Left renal cortex interstitium (tissue), 4 donors: ENCODE results near the gene TPO. TPM values are rescaled to one million over a fixed set of nuclear protein-coding genes. Genes with fewer than 3 reads are reported as not detected.
"Not testable (repeated sequence)": the region's sequence is repeated elsewhere in the genome, so short reads cannot be mapped to it uniquely, and the experiment has no call there.

Experiments used
- DNase-seq, 4 donors: peaks; one replicate each; pipeline ENCODE4 v3.0.0-alpha.2; 2013; ENCODE audit warnings: low read depth in 4 of 4, low spot score in 2 of 4, missing footprints in 1 of 4
- polyA plus RNA-seq, 4 donors: library from polyadenylated mRNA; unstranded; fragments of 120-200 nt; gene quantifications; one replicate each; pipeline ENCODE4 v1.2.1, GENCODE V29; 2013; ENCODE audit not compliant: insufficient read length in 4 of 4

TPO gene
- polyA plus RNA-seq, 4 donors = 0.08 to 0.34 (median 0.11) TPM

DNA sequence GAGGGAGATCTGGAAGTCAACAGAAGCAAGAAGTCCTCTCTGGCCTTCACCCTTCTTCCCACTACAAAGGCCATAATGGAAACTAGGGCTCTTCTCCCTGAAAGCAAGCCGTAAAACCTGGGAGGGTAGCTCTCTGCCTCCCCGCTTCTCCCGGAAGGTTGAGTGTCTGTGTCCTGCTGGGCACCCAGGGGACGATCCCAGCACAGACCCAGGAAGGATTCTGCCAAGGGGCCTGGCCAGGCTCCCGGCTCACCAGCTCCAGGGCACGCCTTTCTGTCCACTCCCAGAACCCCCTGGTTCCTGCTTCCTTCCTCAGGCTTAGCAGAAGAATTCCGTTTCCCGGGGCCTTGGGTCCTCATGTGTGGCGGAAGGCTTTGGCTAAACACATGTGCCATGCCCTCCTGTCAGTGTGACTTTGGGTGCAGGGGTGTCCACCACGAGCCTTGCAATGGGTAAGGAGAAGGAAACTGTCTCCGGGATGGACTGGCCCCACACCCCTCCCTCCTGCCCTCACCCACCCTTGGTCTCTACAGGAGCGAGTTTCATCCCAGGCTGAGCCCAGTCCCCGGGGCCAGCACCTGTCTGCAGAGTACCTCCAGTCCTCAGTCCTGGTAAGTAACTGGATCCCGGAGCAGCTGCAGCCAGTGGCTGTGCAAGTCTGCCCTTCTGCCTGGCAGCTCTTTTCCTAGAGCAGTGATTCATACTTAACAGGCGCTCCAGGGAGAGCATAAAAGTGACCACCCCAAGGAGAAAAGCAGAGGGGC, 135.8 kb downstream of the TPO start:
- no peak for DNase-seq

GRCh38 chr2:1550076-1550475, 136.8 kb downstream of the TPO start:
- no peak for DNase-seq

DNA sequence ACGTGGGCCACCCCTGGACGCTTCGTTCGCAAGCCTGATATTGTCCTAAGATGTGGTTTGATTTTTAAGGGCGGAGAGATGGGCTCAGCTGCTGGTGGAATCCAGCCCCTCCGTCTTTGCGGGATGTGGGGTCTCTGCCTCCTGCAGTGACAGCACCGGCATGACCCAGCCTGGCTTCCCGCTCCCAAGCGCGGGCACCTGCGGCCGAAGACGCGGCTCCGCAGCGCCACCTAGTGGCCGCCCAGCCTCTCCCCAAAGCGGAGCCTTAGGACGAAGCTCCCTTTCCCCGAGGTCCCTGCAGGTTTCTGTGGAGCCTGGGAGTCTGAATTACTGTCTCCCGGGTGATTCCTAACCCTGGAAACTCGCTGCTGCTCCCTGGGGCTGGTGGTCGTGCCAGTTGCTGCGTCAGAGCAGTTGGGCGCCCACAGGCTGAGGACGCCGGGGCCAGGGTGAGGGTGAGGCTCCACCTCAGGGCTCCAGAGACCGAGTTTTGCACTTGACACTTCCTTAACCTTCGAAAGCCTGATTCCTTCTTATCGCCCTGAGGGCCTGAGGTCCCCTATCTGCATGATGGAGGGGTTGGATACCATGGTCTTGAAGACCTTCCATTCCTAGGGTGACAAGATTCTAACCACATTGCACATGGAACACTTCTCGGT, 137.5 kb downstream of the TPO start:
- DNase-seq = no peak

DNA sequence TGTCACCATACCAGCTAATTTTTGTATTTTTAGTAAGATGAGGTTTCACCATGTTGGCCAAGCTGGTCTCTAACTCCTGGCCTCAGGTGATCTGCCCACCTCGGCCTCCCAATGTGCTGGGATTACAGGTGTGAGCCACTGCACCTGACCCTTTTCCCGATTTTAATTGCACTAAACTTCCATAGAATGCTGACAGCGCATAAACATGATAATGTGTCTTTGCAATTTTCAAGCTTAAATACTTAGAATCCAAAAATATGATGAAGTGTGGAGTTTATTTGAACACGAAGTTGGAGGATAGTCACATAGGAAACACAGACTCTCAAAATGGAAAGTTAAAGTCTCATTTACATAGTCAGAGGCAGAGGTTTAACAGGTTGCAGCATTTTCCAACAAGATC, 138.6 kb downstream of the TPO start:
- DNase-seq = no peak

GRCh38 chr2:1552611-1553010, 139.3 kb downstream of the TPO start:
- DNase-seq = no peak

DNA sequence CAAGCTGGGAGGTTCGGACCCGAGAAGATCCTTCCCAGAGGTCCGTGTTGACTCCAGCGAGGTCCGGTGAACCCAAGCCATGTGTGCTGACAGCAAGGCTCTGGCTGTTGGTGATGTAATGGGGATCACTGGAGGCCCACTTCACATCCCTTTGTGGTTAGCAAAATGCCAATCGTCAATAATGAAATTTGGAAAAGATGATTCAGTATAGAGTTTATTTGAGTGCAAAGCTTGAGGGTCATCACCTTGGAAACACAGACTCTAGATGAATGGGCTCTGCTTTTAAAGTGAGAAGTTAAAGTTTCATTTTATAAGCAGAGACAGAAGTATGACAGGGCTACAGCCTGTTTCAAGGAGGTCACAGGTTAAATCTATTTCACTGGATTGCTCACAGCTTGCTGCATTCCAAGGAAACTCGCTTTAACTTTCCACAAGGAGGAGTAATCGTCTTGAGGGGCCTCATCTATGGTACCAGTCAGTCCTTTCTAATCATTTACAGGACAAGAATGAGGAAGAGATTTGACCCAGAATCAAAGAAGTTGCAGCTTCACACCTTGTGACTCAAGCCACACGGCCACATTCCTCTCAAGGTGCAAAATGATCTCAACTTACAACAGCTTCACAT, 140.5 kb downstream of the TPO start:
- no peak for DNase-seq

DNA sequence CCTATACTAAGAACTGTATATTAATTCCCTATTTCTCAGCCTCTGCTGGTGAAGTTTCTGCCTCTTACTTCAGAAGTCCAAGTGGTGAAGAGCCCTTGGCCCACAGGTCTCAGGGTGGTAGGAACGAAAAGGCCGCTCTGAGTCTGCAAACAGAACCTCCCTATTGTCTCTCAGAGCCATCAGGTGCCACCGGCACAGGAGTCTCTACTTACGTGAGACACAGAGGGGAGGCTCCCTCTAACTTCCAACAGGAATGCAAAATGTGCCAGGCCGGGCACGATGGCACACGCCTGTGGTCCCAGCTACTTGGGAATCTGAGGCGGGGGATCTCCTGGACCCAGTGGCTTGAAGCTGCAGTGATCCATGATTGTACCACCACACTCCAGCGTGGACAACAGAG, 143.0 kb downstream of the TPO start:
- no peak for DNase-seq

GRCh38 chr2:1556776-1557466, 143.7 kb downstream of the TPO start:
- DNase-seq = no peak

GRCh38 chr2:1557467-1557820, 144.2 kb downstream of the TPO start:
- no peak for DNase-seq

DNA sequence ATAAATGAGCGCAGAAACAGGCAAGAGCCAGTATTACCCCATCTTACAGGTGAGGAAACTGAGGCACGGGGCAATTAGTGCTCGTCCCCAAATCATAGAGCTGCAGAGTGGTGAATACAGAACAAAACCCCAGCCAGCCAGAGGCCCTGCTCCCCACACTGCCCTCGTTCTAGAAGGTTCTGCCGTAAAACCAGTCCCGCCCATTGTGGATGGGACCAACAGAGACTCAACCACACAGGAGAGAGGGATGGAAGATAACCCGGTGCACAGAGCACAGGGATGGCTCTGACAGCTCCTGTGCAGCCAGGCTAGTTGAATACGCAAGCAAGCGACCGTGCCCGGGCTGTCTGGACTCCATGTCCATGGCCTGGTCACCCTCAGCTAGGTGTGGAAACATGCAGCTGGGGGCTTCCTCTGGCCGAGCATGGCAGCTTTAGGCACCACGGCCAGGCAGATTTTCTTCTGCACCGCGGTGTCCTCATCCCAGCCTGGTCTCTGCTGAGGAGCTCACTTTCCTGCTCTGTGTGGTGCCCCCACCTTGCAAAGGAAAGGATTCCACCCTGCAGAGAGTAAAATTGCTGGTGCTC, 146.4 kb downstream of the TPO start:
- no peak for DNase-seq

GRCh38 chr2:1561259-1561658, 148.0 kb downstream of the TPO start:
- no peak for DNase-seq

DNA sequence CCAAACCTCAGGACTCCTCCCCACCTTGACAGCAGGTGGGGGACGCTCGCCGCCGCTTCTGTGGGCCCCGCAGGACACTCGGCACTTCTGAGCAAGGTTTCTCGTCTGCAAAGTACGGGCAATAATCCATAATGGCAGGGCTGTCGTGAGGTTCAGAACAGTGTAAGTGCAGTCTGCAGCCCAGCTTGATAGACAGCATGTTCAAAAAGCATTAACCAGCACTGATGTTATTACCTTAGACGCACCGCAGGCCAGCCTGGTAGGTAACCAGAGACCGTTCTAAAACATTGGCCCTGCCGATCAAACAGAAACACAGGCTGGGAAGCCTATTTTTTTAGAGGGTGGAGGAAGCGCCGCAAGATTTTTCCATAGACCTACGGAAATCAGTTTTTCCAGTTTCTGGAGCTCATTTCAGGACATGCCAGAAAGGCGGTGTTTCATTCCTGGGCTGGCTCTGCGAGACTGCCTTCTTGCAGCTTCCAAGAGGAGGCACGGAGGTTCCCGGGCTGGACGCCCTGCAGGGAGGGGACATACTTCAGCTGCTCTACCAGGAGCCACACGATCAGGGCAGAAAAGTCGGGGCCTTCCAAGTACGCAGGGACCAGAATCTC, 148.7 kb downstream of the TPO start:
- no peak for DNase-seq

GRCh38 chr2:1563084-1563857, 150.0 kb downstream of the TPO start:
- no peak for DNase-seq

DNA sequence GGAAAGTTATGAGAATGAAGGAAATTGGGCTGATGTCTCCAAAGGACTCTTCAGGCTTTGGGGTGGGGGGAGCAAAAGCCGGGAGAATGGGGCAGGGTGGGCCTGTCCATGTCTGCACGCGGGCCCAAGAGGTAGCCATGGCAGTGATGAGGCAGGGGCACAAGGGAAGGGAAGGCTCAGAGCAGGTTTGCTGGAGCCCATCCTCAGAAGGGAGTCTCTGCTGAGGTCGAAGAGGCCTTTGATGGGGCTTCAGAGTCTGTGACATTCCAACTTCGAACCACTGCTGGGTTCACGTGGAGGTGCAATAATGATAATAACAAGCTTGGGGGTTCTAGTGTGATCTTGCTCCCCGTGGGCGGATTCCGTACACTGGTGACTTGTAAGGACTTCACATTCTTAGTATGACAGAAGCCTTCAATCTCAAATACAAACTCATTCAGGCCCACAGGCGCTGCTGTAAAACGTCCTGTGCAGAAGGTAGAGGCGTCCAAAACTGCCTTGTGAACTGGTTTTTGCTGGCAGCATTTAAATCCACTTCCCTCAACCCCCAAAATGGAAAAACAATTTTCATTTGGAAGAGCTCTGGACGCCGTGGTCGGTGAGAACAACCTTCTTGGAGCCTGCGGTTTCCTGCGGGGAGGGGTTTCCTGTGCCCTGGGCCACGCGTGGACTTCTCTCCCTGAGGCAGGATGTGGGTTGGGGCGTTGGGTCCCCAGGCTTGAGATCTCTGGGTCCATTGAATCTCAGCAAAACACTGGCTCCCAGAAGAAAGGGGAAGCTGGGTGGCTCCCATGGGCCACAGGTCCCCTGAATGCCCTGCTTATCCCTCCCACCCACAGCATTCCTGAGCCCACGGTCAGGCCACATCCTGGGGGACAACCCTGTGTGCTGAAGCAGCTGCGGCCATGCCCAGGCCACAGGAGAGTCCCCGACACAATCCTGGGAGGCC, 151.0 kb downstream of the TPO start:
- DNase-seq = no peak

GRCh38 chr2:1567556-1568344, 154.5 kb downstream of the TPO start:
- no peak for DNase-seq

GRCh38 chr2:1568345-1568668, 155.0 kb downstream of the TPO start:
- not testable (repeated sequence) for DNase-seq

DNA sequence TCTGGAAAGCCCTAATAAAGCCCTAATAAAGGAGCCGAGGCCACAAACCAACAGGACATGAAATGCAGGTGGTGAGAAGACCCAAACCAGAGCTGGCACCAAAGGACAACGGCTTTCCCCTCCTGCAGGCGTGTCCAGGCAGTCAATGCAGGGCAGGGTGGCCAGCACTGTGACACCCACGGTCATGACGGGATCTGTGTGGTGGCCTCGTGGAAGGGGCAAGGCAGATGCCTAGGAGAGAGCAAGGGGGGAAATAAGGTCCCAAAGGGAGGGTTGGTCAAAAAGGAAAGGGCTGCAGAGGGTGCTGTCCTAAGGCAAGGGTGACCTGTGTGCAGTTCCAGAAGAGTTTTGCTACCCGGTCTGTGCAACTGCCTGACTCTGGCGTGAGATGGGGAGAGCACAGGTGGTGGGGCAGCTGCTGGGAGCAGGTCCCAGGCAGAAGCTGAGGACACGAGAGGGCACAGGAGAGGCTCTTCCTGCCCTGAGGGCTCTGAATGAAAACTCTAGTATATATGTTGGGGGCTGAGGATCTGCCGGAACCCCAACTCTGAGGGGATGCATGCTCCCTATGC, 156.7 kb downstream of the TPO start:
- no peak for DNase-seq
